Measurements from ENCODE around the gene HDDC2.
A peak's percentile ranks its signal among the peaks of the same experiment; 100 is the strongest.

The HDDC2 gene

DNA sequence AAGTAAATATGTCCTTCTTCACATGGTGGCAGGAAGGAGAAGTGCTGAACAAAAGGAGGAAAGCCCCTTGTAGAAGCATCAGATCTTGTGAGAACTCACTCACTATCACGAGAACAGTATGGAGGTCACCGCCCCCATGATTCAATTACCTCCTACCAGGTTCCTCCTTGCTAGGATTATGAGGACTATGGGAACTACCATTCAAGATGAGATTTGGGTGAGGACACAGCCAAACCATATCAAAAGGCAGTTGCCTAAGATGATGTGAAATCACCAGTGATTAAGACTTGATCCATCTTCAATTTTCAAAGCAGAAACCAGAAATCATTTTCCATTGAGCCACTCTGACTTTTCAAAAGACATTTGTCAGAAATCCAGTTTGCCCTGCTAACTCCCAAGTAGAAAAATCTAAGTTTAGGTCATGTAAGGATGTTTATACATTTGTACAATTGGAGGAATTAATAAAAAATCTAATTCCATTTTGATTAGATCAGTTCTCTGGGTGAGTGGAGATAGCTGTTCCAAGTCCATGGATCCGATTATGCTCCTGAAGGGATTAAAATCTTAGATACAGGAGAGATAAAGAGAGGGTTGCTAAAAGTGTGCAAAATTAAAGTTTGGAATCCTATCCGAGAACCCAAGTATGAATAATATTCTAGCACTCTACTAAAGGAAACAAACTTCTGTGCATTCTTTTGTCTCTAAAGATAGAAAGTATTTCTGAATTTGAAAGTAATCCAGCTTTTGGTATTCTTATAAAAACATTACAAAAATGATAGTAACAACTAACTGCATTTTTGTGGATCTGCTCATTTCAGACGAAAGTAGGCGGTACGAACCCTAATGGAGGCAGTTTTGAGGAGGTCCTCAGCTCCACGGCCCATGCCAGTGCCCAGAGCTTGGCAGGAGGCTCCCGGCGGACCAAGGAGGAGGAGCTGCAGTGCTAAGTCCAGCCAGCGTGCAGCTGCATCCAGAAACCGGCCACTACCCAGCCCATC, 39.5 kb downstream of the HDDC2 start:
- Histone ChIP-seq H3K9ac (ENCODE audit: low read length in 5 of 5) (no peak overlapping the region), H3K27ac (ENCODE audit: low read depth, low read length) (no peak overlapping the region), H3K4me1 (ENCODE audit: control insufficient read depth in 5 of 5, insufficient read depth in 5 of 5, low read length in 5 of 5) (no peaks in the 10 kb centered on the region), H3K4me3 (ENCODE audit: low read depth in 1 of 5, low read length in 5 of 5) (peak overlapping the region in 2 of 5 donors; percentile 19 to 27), H3K27me3 (ENCODE audit: control insufficient read depth in 5 of 5, insufficient read depth in 4 of 5, low read length in 5 of 5) (no peaks in the 10 kb centered on the region), H3K36me3 (ENCODE audit: control insufficient read depth in 5 of 5, insufficient read depth in 5 of 5, low read length in 5 of 5) (peaks cover 0 to 6% (median 0%) of the 10 kb centered on the region in 5 donors), H3K9me3 (ENCODE audit: control insufficient read depth in 5 of 5, low read length in 5 of 5) (no peaks in the 10 kb centered on the region)

DNA sequence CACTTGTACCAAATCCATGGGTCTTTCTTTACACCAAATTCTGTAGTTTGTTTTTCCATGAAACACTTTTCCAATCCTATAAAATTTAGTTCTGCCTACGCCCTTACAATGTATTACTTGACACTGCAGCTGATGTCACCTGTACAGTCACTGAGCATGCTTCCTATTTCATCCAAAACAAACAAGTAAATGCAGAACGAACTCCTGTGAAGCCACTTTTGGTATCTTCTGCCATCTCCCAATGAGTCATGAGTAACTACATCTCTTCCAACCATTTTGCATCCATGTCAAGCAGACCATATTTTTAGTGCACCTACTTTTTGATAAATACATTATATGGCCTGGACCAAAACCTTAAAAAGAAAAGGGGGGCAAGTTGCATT, 42.4 kb downstream of the HDDC2 start:
- H3K4me3 ChIP-seq (ENCODE audit: low read depth in 1 of 5, low read length in 5 of 5): no peak overlapping the region
- no peaks in the 10 kb centered on the region for H3K4me1 ChIP-seq (ENCODE audit: control insufficient read depth in 5 of 5, insufficient read depth in 5 of 5, low read length in 5 of 5)
- no peak overlapping the region for H3K27ac ChIP-seq (ENCODE audit: low read depth, low read length)
- H3K9ac ChIP-seq (ENCODE audit: low read length in 5 of 5): no peak overlapping the region
- peaks cover 0 to 6% (median 0%) of the 10 kb centered on the region in 5 donors for H3K36me3 ChIP-seq (ENCODE audit: control insufficient read depth in 5 of 5, insufficient read depth in 5 of 5, low read length in 5 of 5)
- H3K9me3 ChIP-seq (ENCODE audit: control insufficient read depth in 5 of 5, low read length in 5 of 5): no peaks in the 10 kb centered on the region
- no peaks in the 10 kb centered on the region for H3K27me3 ChIP-seq (ENCODE audit: control insufficient read depth in 5 of 5, insufficient read depth in 4 of 5, low read length in 5 of 5)

- no peaks in the 10 kb centered on the region for H3K9me3 ChIP-seq (ENCODE audit: control insufficient read depth in 5 of 5, low read length in 5 of 5)
- H3K27me3 ChIP-seq (ENCODE audit: control insufficient read depth in 5 of 5, insufficient read depth in 4 of 5, low read length in 5 of 5): no peaks in the 10 kb centered on the region
Observed at GRCh38 chr6:125258651-125259353, 43.0 kb downstream of the HDDC2 start.

GRCh38 chr6:125257351-125257750, 44.4 kb downstream of the HDDC2 start:
- H3K36me3 ChIP-seq (ENCODE audit: control insufficient read depth in 5 of 5, insufficient read depth in 5 of 5, low read length in 5 of 5): peaks cover 0 to 6% (median 0%) of the 10 kb centered on the region in 5 donors
- H3K4me3 ChIP-seq (ENCODE audit: low read depth in 1 of 5, low read length in 5 of 5): no peak overlapping the region
- no peaks in the 10 kb centered on the region for H3K27me3 ChIP-seq (ENCODE audit: control insufficient read depth in 5 of 5, insufficient read depth in 4 of 5, low read length in 5 of 5)
- no peak overlapping the region for H3K27ac ChIP-seq (ENCODE audit: low read depth, low read length)
- no peak overlapping the region for H3K9ac ChIP-seq (ENCODE audit: low read length in 5 of 5)
- no peaks in the 10 kb centered on the region for H3K4me1 ChIP-seq (ENCODE audit: control insufficient read depth in 5 of 5, insufficient read depth in 5 of 5, low read length in 5 of 5)
- H3K9me3 ChIP-seq (ENCODE audit: control insufficient read depth in 5 of 5, low read length in 5 of 5): no peaks in the 10 kb centered on the region

More at GRCh38 chr6:125258651-125259353, 43.0 kb downstream of the HDDC2 start:
- no peaks in the 10 kb centered on the region for H3K4me1 ChIP-seq (ENCODE audit: control insufficient read depth in 5 of 5, insufficient read depth in 5 of 5, low read length in 5 of 5)
- H3K4me3 ChIP-seq (ENCODE audit: low read depth in 1 of 5, low read length in 5 of 5): no peak overlapping the region
- H3K36me3 ChIP-seq (ENCODE audit: control insufficient read depth in 5 of 5, insufficient read depth in 5 of 5, low read length in 5 of 5): peaks cover 0 to 6% (median 0%) of the 10 kb centered on the region in 5 donors
- H3K9ac ChIP-seq (ENCODE audit: low read length in 5 of 5): no peak overlapping the region
- H3K27ac ChIP-seq (ENCODE audit: low read depth, low read length): no peak overlapping the region

DNA sequence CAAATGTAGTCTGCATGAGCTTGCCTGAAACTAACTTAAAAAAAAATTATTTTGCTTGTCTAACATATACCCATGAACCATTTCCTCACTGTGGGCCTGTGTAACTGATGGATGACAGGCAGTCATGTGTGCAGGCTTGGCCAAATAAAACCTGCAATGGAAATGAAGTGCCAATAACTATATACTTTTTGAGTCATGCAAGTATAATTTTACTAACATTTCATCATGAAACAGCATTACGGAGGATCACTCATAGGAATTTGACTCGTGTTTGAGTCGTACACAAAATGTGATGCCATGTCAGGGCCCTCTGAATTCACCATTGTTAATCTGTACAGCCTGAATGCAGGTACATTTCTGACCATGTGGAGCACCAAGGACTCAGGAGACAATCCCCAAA, 46.6 kb downstream of the HDDC2 start:
- no peaks in the 10 kb centered on the region for H3K27me3 ChIP-seq (ENCODE audit: control insufficient read depth in 5 of 5, insufficient read depth in 4 of 5, low read length in 5 of 5)
- peaks cover 0 to 6% (median 0%) of the 10 kb centered on the region in 5 donors for H3K36me3 ChIP-seq (ENCODE audit: control insufficient read depth in 5 of 5, insufficient read depth in 5 of 5, low read length in 5 of 5)
- H3K27ac ChIP-seq (ENCODE audit: low read depth, low read length): no peak overlapping the region
- no peak overlapping the region for H3K4me3 ChIP-seq (ENCODE audit: low read depth in 1 of 5, low read length in 5 of 5)
- no peaks in the 10 kb centered on the region for H3K4me1 ChIP-seq (ENCODE audit: control insufficient read depth in 5 of 5, insufficient read depth in 5 of 5, low read length in 5 of 5)
- H3K9me3 ChIP-seq (ENCODE audit: control insufficient read depth in 5 of 5, low read length in 5 of 5): no peaks in the 10 kb centered on the region
- no peak overlapping the region for H3K9ac ChIP-seq (ENCODE audit: low read length in 5 of 5)

DNA sequence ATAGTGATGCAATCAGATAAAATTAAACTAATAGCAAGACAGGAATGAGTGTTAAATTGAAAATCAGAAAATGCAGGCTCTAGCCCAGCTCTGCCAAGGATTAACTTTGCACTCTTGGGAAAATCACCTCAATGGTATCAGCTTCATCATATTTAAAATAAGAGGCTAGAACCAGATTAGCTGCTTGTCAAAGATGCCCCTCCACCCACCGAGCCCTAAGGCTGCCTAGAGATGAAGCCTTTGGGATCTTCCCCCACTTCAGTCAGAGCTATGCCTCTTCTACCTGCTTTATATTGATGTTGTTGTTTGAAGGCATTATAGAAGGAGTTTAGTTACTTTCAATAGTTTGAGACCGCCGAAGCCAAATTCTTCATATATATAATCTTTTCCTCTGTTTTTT, 47.4 kb downstream of the HDDC2 start:
- no peaks in the 10 kb centered on the region for H3K4me1 ChIP-seq (ENCODE audit: control insufficient read depth in 5 of 5, insufficient read depth in 5 of 5, low read length in 5 of 5)
- no peaks in the 10 kb centered on the region for H3K9me3 ChIP-seq (ENCODE audit: control insufficient read depth in 5 of 5, low read length in 5 of 5)
- H3K27ac ChIP-seq (ENCODE audit: low read depth, low read length): no peak overlapping the region
- no peaks in the 10 kb centered on the region for H3K27me3 ChIP-seq (ENCODE audit: control insufficient read depth in 5 of 5, insufficient read depth in 4 of 5, low read length in 5 of 5)
- H3K9ac ChIP-seq (ENCODE audit: low read length in 5 of 5): no peak overlapping the region
- no peak overlapping the region for H3K4me3 ChIP-seq (ENCODE audit: low read depth in 1 of 5, low read length in 5 of 5)
- H3K36me3 ChIP-seq (ENCODE audit: control insufficient read depth in 5 of 5, insufficient read depth in 5 of 5, low read length in 5 of 5): peaks cover 0 to 6% (median 0%) of the 10 kb centered on the region in 5 donors

- Histone ChIP-seq H3K4me3 (ENCODE audit: low read depth in 1 of 5, low read length in 5 of 5) (no peak overlapping the region), H3K4me1 (ENCODE audit: control insufficient read depth in 5 of 5, insufficient read depth in 5 of 5, low read length in 5 of 5) (no peaks in the 10 kb centered on the region), H3K27me3 (ENCODE audit: control insufficient read depth in 5 of 5, insufficient read depth in 4 of 5, low read length in 5 of 5) (no peaks in the 10 kb centered on the region), H3K9ac (ENCODE audit: low read length in 5 of 5) (no peak overlapping the region), H3K9me3 (ENCODE audit: control insufficient read depth in 5 of 5, low read length in 5 of 5) (no peaks in the 10 kb centered on the region), H3K27ac (ENCODE audit: low read depth, low read length) (no peak overlapping the region), H3K36me3 (ENCODE audit: control insufficient read depth in 5 of 5, insufficient read depth in 5 of 5, low read length in 5 of 5) (peaks cover 0 to 5% (median 0%) of the 10 kb centered on the region in 5 donors)
Observed at GRCh38 chr6:125253881-125254280, 47.9 kb downstream of the HDDC2 start.

DNA sequence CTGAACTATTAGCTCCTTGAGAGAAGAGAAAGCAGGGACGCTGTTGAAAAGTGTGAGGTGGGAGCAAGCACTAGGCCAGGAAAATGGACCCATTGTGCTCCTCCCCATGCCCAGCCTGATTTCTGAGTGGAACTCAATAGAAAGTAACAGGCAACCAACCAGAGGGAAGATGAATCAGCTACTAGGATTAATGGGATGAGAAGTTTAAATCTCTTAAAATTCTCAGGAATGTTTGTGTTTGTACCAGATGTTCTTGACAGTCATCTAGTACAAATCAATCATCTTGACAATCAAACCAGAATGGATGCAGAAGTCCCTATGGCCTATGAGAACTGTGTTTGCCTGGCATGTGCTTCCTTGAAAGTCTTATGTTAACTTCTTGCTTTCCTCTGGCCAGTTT, 48.9 kb downstream of the HDDC2 start:
- Histone ChIP-seq H3K4me3 (ENCODE audit: low read depth in 1 of 5, low read length in 5 of 5) (no peak overlapping the region), H3K27ac (ENCODE audit: low read depth, low read length) (no peak overlapping the region), H3K9ac (ENCODE audit: low read length in 5 of 5) (no peak overlapping the region), H3K9me3 (ENCODE audit: control insufficient read depth in 5 of 5, low read length in 5 of 5) (no peaks in the 10 kb centered on the region), H3K4me1 (ENCODE audit: control insufficient read depth in 5 of 5, insufficient read depth in 5 of 5, low read length in 5 of 5) (no peaks in the 10 kb centered on the region), H3K36me3 (ENCODE audit: control insufficient read depth in 5 of 5, insufficient read depth in 5 of 5, low read length in 5 of 5) (no peaks in the 10 kb centered on the region), H3K27me3 (ENCODE audit: control insufficient read depth in 5 of 5, insufficient read depth in 4 of 5, low read length in 5 of 5) (no peaks in the 10 kb centered on the region)

DNA sequence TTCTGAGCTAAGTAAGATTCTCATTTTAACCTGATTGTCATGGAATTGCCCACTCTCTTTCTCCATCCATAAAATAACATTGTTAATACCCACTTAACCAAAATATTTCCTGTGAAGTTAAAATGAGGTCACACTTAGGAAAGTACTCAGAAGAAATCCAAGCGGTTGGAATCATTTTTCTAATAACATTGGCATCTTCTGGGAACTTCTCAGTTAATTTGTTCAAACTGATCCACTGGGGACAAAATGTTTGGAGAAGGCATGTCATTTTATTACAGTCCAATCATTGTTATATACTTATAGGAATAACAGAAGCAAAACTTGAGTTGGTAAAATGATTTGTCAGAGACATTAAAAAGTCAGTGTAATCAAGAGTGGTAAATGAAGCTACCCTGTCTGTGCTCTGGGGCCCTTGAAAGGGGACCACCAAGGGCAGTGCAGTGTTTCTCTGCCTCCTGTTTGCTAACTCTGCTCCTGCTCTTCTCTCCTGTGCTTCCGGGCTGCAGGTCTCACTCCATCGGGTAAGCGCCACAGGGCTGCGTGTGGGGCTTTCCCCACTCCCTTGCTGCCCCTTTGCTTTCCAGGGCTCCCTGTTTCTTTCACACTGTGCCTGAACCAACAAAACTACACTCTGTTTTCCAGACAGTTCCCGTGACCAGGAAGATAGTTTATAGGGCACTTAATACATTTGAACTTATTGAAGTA, 50.1 kb downstream of the HDDC2 start:
- Histone ChIP-seq H3K9me3 (ENCODE audit: control insufficient read depth in 5 of 5, low read length in 5 of 5) (no peaks in the 10 kb centered on the region), H3K4me3 (ENCODE audit: low read depth in 1 of 5, low read length in 5 of 5) (no peak overlapping the region), H3K27me3 (ENCODE audit: control insufficient read depth in 5 of 5, insufficient read depth in 4 of 5, low read length in 5 of 5) (no peaks in the 10 kb centered on the region), H3K4me1 (ENCODE audit: control insufficient read depth in 5 of 5, insufficient read depth in 5 of 5, low read length in 5 of 5) (peaks cover 0 to under 1% (median 0%) of the 10 kb centered on the region in 5 donors), H3K9ac (ENCODE audit: low read length in 5 of 5) (no peak overlapping the region), H3K36me3 (ENCODE audit: control insufficient read depth in 5 of 5, insufficient read depth in 5 of 5, low read length in 5 of 5) (no peaks in the 10 kb centered on the region), H3K27ac (ENCODE audit: low read depth, low read length) (no peak overlapping the region)
